Stimulated activated CD4-positive, alpha-beta T cell treated with anti-CD3 and anti-CD28 coated beads, Interleukin-15, amount 100 ng/mL, for 48 hours (primary cell): Measurements from ENCODE around the gene PCDHGC5.

Experiments used
- DNase-seq, 2 donors: peaks; one replicate each; pipeline ENCODE4 v3.0.0-alpha.2; 2020; ENCODE audit warnings: low read depth in 2 of 2

PCDHGC5 gene

GRCh38 chr5:141512911-141513626 lies 24.2 kb downstream of the PCDHGC5 start:
- peak in 1 of 2 donors; percentile 38 for DNase-seq

- DNase-seq, result peak; percentile 51 to 59
Observed at GRCh38 chr5:141513627-141514329, 24.9 kb downstream of the PCDHGC5 start.

DNA sequence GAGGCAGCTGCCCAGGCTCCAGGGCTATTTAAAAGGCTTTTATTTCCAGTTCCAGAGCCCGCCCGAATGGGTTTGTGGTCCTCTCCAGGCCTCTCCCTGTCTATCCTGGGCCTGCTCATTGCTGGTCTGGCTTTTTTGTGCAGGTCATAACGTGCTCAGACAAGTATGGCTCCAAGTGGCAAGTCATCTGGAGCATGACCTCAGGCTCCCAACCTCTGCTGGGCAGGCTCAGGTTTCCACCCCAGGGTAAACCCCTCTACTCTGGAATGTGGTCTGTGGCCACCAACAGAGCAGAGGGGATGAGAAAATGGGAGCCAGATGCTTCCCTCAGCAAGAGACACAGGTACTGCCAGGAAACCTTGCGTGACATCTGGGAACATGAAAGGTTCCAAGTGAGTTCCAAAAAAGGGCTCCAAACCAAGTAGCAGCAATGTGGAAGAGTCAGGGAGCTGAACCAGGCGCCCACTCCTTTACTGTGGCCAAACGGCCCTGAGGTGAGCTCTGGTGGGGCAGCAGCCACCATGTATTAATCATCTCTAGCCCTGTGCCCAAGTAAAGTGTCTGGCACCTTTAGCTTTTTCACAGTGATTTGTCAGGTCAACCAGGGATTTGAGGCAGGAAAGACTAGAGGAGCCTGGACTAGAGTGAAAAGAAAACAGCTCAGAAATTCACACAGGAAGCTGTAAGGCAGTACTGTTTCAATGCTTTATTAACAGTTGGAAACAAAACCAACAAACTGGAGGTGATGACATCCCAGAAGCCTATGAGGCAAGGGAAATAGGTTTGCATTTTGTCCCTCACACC lies 25.7 kb downstream of the PCDHGC5 start:
- no peak for DNase-seq

- no peak for DNase-seq
Observed at GRCh38 chr5:141515141-141515540, 26.3 kb downstream of the PCDHGC5 start.

GRCh38 chr5:141515946-141516671 lies 27.2 kb downstream of the PCDHGC5 start:
- no peak for DNase-seq

GRCh38 chr5:141516672-141517025 lies 27.8 kb downstream of the PCDHGC5 start:
- no peak for DNase-seq

GRCh38 chr5:141517312-141517711 lies 28.4 kb downstream of the PCDHGC5 start:
- no peak for DNase-seq

- DNase-seq, result no peak
Observed at GRCh38 chr5:141517880-141518617, 29.2 kb downstream of the PCDHGC5 start.

GRCh38 chr5:141518618-141519015 lies 29.7 kb downstream of the PCDHGC5 start:
- DNase-seq, result no peak

DNA sequence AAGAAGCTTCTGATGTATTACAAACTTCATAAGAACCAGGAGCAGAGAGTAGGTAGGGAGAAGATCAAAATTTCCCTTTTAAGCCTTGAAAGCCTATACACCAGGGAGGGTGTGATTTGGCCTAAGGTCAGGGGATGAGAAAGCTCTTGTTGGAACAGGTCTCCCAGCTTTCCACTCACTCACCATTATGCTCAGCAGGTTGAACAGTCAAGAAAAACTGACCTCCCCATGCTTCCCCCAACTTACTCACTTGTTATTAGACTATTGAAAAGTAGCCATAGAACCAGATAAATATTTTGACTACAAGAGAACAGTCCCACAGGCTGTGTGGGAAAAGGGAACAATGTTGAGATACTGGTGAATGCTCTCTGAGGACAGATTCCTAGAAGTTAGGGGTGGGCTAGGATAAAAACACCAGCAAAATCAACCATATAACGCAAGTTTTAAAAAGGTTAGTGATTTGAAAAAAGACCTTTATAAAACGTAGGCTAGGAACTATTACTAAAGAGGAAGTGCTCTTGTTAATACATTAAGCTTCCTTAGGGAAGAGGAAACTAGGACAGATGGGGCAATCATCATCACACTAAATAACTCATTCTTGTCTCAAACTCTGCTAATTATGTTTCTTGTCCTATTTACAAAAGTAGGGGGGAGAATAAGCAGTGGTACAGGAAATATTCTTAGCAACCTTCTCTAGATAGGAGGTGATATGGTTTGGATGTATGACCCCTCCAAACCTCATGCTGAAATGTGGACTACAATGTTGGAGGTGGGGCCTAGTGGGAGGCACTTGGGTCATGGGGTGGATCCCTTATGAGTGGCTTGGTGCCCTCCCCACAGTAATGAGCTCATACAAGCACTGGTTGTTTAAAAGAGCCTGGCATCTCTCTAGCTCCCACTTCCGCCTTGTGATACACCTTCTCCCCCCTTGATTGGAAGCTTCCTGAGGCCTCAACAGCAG lies 31.0 kb downstream of the PCDHGC5 start:
- DNase-seq, result no peak

DNA sequence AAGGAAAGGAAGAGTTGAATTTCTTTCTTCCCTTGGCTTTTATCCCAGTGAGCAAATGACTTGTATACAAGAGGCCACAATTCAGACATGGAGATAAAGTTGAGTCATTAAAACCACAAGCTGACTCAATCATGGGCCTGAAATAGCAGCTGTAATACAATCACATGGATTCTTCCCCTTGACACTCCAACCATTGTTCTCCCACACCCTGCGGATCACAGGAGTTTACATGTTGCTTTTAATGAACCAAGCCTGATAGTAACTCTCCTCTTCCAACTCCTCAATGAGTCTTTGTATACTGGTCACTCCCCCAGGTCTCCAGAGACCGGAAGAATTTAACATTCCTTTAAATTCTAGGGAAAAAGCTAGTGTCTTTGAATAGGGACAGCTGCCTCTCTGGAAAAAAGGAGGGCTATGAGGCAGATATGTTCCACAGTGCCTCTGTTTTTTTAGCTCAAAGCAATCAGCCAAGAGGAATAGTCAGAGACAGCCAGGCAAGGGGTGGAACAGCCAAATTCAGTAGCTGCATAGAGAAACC lies 32.4 kb downstream of the PCDHGC5 start:
- no peak for DNase-seq

- DNase-seq, result no peak
Observed at GRCh38 chr5:141522301-141522700, 33.4 kb downstream of the PCDHGC5 start.

DNA sequence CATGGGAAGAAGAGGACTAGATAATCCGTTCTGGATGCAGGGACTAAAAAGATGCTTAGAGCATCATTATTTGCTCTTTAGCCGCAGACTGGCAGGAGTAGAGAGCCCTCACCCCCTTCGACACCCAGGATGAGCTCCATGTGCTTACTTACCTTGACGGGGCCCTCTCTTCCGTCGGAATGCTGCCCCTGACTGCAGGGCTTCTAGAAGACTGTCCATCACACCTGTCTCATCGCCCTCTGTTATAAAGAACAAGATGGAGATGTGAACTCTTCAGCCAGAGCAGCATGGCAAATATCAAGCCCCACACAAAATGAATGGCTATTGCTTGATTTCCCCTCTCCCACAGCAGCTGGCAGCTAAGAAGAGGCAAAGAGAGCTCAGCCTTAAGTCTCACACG lies 35.1 kb downstream of the PCDHGC5 start:
- no peak for DNase-seq

- no peak for DNase-seq
Observed at GRCh38 chr5:141524604-141525597, 36.0 kb downstream of the PCDHGC5 start.

- DNase-seq, result no peak
Observed at GRCh38 chr5:141525653-141526052, 36.8 kb downstream of the PCDHGC5 start.

DNA sequence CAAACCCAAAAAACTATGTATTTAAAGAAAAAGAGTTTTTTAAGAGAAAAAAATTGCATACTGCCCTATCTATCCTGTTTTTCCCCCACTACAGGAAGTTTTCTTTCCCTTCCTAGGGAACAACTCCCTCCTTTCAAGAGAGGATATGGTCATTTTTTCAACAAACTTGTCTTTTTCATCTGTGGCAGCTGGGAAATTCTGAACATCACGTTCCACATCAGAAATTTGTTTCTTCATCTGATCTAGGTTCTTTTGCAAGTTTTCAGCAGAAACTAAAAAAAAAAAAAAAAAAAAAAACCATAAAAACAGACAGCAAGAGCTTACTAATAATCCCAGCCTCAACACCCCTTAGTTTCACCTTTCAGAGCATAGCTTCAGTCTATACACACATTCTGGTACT lies 38.5 kb downstream of the PCDHGC5 start:
- no peak for DNase-seq

- no peak for DNase-seq
Observed at GRCh38 chr5:141528291-141528984, 39.6 kb downstream of the PCDHGC5 start.

- no peak for DNase-seq
Observed at GRCh38 chr5:141529002-141529401, 40.1 kb downstream of the PCDHGC5 start.
